A673 (cell line): ENCODE results near the gene MCAM. TPM values are rescaled to one million over a fixed set of nuclear protein-coding genes. Genes with fewer than 3 reads are reported as not detected.

Experiments used
- BruUV-seq: library from RNA; stranded (reverse); fragments of 400-500 nt; replicated peaks from 2 replicates; lab custom pipeline; 2021; lab: Mats Ljungman, UMichigan
- CTCF ChIA-PET: fragments of 300-600 bp; sonication (Branson Sonifier 250); formaldehyde crosslinking; loops from one replicate; lab custom pipeline; 2022; ENCODE audit warnings: antibody characterized with exemption; lab: Charles Lee
- POLR2A ChIA-PET: fragments of 300-600 bp; sonication (Branson Sonifier 250); formaldehyde crosslinking; loops from one replicate; lab custom pipeline; 2022; ENCODE audit warnings: antibody characterized with exemption; ENCODE audit not compliant: low non-redundant PET; lab: Charles Lee
- DNase-seq: peaks from one replicate; pipeline ENCODE4 v3.0.0-alpha.2; 2015; ENCODE audit warnings: low spot score
- H3K27ac ChIP-seq: fragments of 200-600 bp; sonication (generic); 2 replicates; pipeline ENCODE4 v1.5.1; 2016; ENCODE audit warnings: mixed run types, low read depth, mild to moderate bottlenecking, mixed read lengths, antibody characterized with exemption, low read length; ENCODE audit not compliant: poor library complexity, severe bottlenecking
- H3K27me3 ChIP-seq: fragments of 200-600 bp; sonication (generic); replicated peaks from 2 replicates; pipeline ENCODE4 v1.6.1; 2017; ENCODE audit warnings: mixed run types, low read depth, mild to moderate bottlenecking, mixed read lengths, antibody characterized with exemption, low read length; ENCODE audit not compliant: insufficient read depth, poor library complexity
- H3K36me3 ChIP-seq: fragments of 200-600 bp; sonication (generic); 2 replicates; pipeline ENCODE4 v1.6.1; 2016; ENCODE audit warnings: mixed run types, mild to moderate bottlenecking, mixed read lengths, antibody characterized with exemption, low read length; ENCODE audit not compliant: insufficient read depth, poor library complexity, severe bottlenecking
- H3K4me1 ChIP-seq: fragments of 200-600 bp; sonication (generic); 2 replicates; pipeline ENCODE4 v1.6.1; 2017; ENCODE audit warnings: mixed run types, mild to moderate bottlenecking, mixed read lengths, antibody characterized with exemption, low read length; ENCODE audit not compliant: insufficient read depth, poor library complexity, severe bottlenecking
- H3K4me3 ChIP-seq: fragments of 200-600 bp; sonication (generic); 2 replicates; pipeline ENCODE4 v1.5.1; 2016; ENCODE audit warnings: low read depth, mixed run types, mild to moderate bottlenecking, mixed read lengths, low read length; ENCODE audit not compliant: poor library complexity, severe bottlenecking
- H3K9me3 ChIP-seq: fragments of 200-600 bp; sonication (generic); 2 replicates; pipeline ENCODE4 v1.6.1; 2016; ENCODE audit warnings: mixed run types, low read depth, mild to moderate bottlenecking, mixed read lengths, antibody characterized with exemption, low read length; ENCODE audit not compliant: poor library complexity, severe bottlenecking
- CTCF ChIP-seq: fragments of 300-800, 200-600 bp; sonication (generic); conservative IDR thresholded peaks from 2 replicates; pipeline ENCODE4 v1.5.1; 2017; ENCODE audit warnings: low read depth, mild to moderate bottlenecking, antibody characterized with exemption, low read length, moderate library complexity, mixed read lengths
- EZH2 ChIP-seq: fragments of 200-600 bp; sonication (generic); IDR thresholded peaks from 2 replicates; pipeline ENCODE4 v1.6.1; 2017; ENCODE audit warnings: borderline replicate concordance, low read depth, mild to moderate bottlenecking, mixed read lengths, antibody characterized with exemption, low read length; ENCODE audit not compliant: poor library complexity, severe bottlenecking
- intact Hi-C: fragments of 100-400 bp; cut with micrococcal nuclease; formaldehyde crosslinking; loops from one replicate; pipeline ENCODE4 v1.10.0; 2022; ENCODE audit not compliant: unreplicated experiment
- total RNA-seq: library from RNA; stranded (reverse); gene quantifications from 2 replicates; pipeline ENCODE4 v1.2.3, GENCODE V29; 2021

Gene MCAM
- total RNA-seq, 1 experiment from 2014 or later: 14.4 TPM

GRCh38 chr11:119337581-119338317 lies 20.8 kb upstream of the MCAM start:
- Histone ChIP-seq H3K4me1 (peaks cover 49% of the 10 kb centered on the region), H3K27ac (peak overlapping the region; percentile 58)
- BruUV-seq: no TSS peak

GRCh38 chr11:119336744-119337469 lies 20.0 kb upstream of the MCAM start:
- intact Hi-C loops: loop anchor here (5.0 to 10.0 kb wide), 2 partner anchors 45 to 432 kb away; partner anchors contain the start of gene USP2
- Histone ChIP-seq H3K27ac (peak overlapping the region; percentile 58), H3K36me3 (peaks cover 12% of the 10 kb centered on the region), H3K4me3 (peak overlapping the region; percentile 16), H3K4me1 (peaks cover 49% of the 10 kb centered on the region), H3K9me3 (no peaks in the 10 kb centered on the region), H3K27me3 (peaks cover 16% of the 10 kb centered on the region)
- DNase-seq: no peak
- POLR2A ChIA-PET: no interaction called here
- no peak for TF ChIP-seq CTCF
- no peak for TF ChIP-seq EZH2
- no TSS peak for BruUV-seq
- CTCF ChIA-PET: interaction anchor here (1.1 to 4.2 kb wide), 4 partner anchors 15 to 271 kb away, joined by 7 to 40 read pairs (median 28); no protein-coding TSS in a partner anchor

More at GRCh38 chr11:119337581-119338317, 20.8 kb upstream of the MCAM start:
- TF ChIP-seq EZH2: no peak
- TF ChIP-seq CTCF: no peak
- Histone ChIP-seq H3K9me3 (no peaks in the 10 kb centered on the region), H3K36me3 (peaks cover 12% of the 10 kb centered on the region), H3K4me3 (peak overlapping the region; percentile 31), H3K27me3 (peaks cover 16% of the 10 kb centered on the region)
- peak; percentile 67 for DNase-seq
- CTCF ChIA-PET: interaction anchor here (0.5 to 4.2 kb wide), 27 partner anchors 8 to 1659 kb away, joined by 3 to 40 read pairs (median 7); partner anchors contain the start of genes CBL, DPAGT1, MCAM and USP2
- intact Hi-C loops: loop anchor here (5.0 to 10.0 kb wide), 2 partner anchors 45 to 433 kb away; partner anchors contain the start of gene USP2
- POLR2A ChIA-PET: interaction anchor here (0.5 to 0.7 kb wide), 2 partner anchors 17 to 18 kb away, joined by 7 to 24 read pairs; no protein-coding TSS in a partner anchor

GRCh38 chr11:119335655-119336543 lies 19.0 kb upstream of the MCAM start:
- no TSS peak for BruUV-seq

More at GRCh38 chr11:119335655-119336543, 19.0 kb upstream of the MCAM start:
- no peak for DNase-seq
- TF ChIP-seq CTCF: no peak
- POLR2A ChIA-PET: no interaction called here
- peaks cover 49% of the 10 kb centered on the region for H3K4me1 ChIP-seq
- intact Hi-C loops: loop anchor here (5.0 to 10.0 kb wide), 2 partner anchors 46 to 431 kb away; partner anchors contain the start of gene USP2
- CTCF ChIA-PET: no interaction called here
- peaks cover 10% of the 10 kb centered on the region for H3K27me3 ChIP-seq
- H3K27ac ChIP-seq: peak overlapping the region; percentile 91
- H3K9me3 ChIP-seq: no peaks in the 10 kb centered on the region
- H3K36me3 ChIP-seq: peaks cover 12% of the 10 kb centered on the region
- peak overlapping the region; percentile 76 for H3K4me3 ChIP-seq
